Activated CD8-positive, alpha-beta memory T cell treated with anti-CD3 and anti-CD28 coated beads for 48 hours (primary cell): Measurements from ENCODE around the gene NUDT4B.
"Not testable (repeated sequence)": the region's sequence is repeated elsewhere in the genome, so short reads cannot be mapped to it uniquely, and the experiment has no call there.

Experiments
- DNase-seq, 3 experiments: peaks; one replicate each; pipeline ENCODE4 v3.0.0-alpha.2; 2020; ENCODE audit warnings: low read depth in 2 of 3, low spot score in 2 of 3

The NUDT4B gene

DNA sequence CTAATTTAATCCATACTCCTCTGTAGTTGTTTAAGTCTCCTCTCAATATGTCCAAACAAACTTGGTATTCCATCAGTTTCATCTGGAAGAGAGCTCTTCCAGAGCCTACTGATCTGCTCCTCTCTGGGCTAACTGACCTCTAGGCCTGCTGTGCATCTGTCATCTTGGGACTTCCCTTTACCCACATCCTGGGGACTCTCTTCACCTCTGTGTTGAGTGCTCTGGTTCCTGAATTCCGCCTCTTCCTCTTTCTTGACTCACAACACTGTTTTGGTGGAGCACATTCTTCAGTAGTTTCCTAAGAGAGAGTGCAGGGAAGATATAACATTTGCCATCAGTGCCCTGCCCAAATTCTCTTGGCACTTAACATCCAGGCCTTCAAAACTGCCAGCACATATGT is 13.0 kb upstream of the NUDT4B start:
- DNase-seq = not testable (repeated sequence)

- DNase-seq = not testable (repeated sequence)
Observed at GRCh38 chr1:148738667-148739066, 9.9 kb upstream of the NUDT4B start.

DNA sequence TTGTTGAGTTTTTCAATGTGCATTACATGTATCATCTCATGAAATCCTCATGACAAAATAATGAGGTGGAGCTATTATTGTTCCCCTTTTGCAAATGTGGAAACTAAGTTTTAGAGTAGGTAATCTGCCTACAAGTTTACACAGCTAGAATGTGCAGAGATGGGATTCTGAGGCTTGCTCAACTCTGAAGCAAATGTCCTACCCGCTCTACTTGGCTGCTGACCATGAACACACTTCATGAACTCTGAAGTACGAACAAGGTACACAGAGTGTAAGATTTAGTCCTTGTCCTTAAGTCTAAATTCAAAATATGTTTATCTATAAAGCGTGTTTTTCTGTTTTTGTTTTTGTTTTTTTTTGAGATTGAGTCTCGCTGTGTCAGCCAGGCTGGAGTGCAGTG is 5.4 kb upstream of the NUDT4B start:
- not testable (repeated sequence) for DNase-seq

GRCh38 chr1:148743726-148744720 is 4.6 kb upstream of the NUDT4B start:
- not testable (repeated sequence) for DNase-seq

DNA sequence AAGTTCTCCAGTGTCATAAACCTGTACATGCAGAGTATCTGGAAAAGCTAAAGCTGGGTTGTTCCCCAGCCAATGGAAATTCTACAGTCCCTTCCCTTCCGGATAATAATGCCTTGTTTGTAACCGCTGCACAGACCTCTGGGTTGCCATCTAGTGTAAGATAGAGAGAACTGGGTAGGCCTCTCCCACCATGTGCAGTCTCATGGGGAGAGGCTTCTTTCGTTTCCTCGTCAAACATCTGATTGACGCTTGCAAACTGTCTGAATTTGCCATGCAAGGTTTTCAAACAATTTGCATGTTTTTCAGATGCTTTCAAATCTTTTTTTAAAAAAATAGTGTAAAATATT is 734 bp downstream of the NUDT4B start:
- not testable (repeated sequence) for DNase-seq

GRCh38 chr1:148756231-148756630 is 7.7 kb downstream of the NUDT4B start:
- DNase-seq = not testable (repeated sequence)

DNA sequence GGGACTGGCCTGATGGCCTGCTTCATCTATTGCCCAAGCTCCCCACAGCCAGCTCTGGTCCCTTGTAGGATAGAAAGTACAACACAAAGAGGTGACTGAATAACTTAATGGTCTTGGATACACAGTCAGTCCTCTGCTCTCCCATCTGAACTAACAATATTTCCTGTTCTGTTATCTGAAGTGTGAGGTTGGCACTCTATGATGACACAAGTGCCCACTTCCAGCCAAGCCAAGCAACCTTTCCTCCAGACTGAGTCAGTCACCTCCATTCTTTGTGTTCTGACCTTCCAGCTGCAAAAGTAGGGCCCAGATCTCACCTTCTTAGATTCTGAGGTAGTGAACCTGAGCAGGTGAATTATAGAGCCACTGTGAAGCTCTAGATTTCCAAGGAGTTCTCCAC is 8.9 kb downstream of the NUDT4B start:
- DNase-seq = not testable (repeated sequence)

- DNase-seq = not testable (repeated sequence)
Observed at GRCh38 chr1:148758412-148758811, 9.8 kb downstream of the NUDT4B start.

DNA sequence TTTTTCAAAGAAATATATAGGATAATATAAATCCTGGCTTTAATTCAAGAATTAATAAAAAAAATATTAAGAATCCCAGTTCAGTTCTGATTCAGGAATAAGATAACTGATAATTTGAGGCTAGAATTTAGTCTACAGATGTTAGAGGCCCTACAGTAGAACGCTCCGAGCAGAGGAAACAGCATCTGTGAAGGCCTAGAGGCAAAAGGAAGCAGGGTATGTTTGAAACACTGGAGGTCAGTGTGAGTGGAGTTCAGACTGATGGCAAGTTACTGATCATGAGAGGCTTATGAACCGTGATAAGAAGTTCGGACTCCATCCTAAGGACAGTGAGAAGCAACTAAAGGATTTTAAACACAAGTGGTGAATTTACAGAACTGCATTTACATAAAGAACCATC is 10.4 kb downstream of the NUDT4B start:
- DNase-seq = not testable (repeated sequence)

DNA sequence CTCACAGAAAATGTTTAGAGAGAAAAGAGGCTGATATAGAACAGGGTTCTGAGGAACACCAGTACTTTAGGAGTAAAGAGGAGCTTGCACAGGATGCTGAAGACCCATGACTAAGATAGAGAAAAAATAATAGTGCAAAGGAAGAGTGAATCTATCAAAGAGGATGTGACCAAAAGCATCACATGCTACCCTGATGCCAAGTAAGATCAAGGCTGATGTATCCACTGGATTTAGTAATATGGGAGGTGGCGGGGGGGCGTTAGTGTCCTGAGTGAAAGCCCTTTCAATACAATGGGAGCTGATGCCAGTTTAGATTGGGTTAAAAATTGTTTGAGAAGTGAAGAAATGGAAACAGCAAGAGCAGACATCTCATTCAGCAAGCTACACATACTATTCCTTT is 11.2 kb downstream of the NUDT4B start:
- DNase-seq = not testable (repeated sequence)

- not testable (repeated sequence) for DNase-seq
Observed at GRCh38 chr1:148760206-148760605, 11.6 kb downstream of the NUDT4B start.

DNA sequence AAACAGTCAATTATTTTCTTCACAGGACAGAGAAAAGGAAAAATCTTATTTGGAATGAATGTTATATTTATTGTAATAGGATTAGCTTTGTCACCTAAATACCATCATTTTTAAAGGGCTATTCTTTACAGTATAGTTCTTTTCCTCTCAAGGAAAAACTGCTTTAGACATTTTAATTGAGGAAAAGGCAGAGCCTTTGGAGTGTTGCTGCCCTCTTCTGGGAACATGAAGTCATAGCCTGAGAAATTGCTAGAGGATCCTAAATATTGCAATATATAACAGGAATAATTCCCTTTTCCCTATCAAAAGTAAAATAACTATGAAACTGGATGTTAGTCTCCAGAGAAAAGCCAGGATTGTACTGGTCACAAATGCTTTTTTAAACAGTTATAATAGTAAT is 12.8 kb downstream of the NUDT4B start:
- not testable (repeated sequence) for DNase-seq

GRCh38 chr1:148765238-148766019 is 16.9 kb downstream of the NUDT4B start:
- not testable (repeated sequence) for DNase-seq

DNA sequence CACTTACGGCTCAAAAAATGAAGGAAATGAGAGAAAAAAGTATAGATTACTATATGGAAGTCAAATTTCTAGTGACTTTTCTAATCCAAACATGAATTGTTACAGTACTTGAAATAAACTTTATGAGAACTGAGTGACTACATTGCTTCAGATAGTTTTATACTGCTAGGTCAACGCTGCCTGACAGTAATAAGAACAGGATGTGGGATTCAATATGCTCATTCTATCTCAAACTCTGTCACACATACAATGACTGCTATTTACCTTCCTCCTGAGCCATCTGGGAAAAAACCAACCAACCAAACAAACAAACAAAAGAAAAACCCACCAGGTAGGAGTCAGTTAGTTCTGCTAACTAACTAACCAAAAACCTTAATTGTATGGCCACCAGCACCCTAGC is 20.0 kb downstream of the NUDT4B start:
- DNase-seq = not testable (repeated sequence)

- not testable (repeated sequence) for DNase-seq
Observed at GRCh38 chr1:148769495-148769894, 20.9 kb downstream of the NUDT4B start.

DNA sequence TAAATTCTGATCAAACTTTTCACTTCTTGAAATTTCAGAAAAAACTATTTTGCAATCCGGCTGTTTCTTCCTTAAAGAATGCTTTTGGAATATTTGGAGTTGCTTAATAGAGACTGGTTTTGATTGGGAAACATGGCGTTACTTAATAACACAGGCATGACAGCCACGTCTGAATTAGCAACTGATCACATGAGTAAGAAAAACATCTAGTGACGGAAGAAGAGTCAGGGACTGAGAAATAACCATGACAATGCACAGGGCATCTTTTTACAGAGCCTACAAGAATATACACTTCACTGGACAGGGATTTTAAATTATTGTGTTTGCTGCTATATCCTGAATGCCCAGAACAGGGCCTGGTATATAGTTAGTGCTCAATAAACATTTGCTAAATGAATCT is 25.1 kb downstream of the NUDT4B start:
- not testable (repeated sequence) for DNase-seq

DNA sequence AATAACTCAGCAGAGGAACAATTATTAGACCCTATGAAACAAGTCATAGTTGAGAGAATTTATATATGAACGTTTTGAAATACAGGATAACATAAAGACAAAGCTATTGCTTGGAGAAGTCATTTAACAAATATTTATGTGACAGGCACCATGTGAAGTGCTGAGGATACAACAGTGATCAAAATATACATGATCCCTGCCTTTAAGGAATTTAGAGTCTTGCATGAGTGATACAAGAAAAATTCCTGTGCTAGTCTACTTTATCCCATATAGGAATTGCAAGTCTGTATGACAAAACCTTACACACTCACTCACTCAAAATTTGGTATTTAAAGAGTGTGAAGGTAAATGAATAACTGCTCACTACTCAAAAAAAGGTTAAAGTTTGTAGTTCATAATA is 25.5 kb downstream of the NUDT4B start:
- not testable (repeated sequence) for DNase-seq

- DNase-seq = not testable (repeated sequence)
Observed at GRCh38 chr1:148775263-148775662, 26.7 kb downstream of the NUDT4B start.

- not testable (repeated sequence) for DNase-seq
Observed at GRCh38 chr1:148777649-148778048, 29.1 kb downstream of the NUDT4B start.

GRCh38 chr1:148780404-148780803 is 31.8 kb downstream of the NUDT4B start:
- DNase-seq = not testable (repeated sequence)

- not testable (repeated sequence) for DNase-seq
Observed at GRCh38 chr1:148791543-148792099, 43.0 kb downstream of the NUDT4B start.
